K562 (cell line): ENCODE data around the gene TMEM108.

Source experiments
- CCNT2 ChIP-seq: IDR thresholded peaks from 2 replicates; pipeline ENCODE4 v1.6.1; 2011; ENCODE audit warnings: borderline replicate concordance, low read depth, mild to moderate bottlenecking, moderate library complexity, mixed read lengths, low read length; ENCODE audit not compliant: insufficient read length; ENCODE audit errors: extremely low read depth
- EZH2 ChIP-seq: IDR thresholded peaks from 2 replicates; pipeline ENCODE4 v1.6.1; 2012; ENCODE audit warnings: low read depth, mild to moderate bottlenecking, inconsistent platforms, low read length, borderline replicate concordance
- FOXO4 ChIP-seq: fragments of 450-650 bp; formaldehyde crosslinking; IDR thresholded peaks from 2 replicates; pipeline ENCODE4 v1.4.0; 2020; ENCODE audit warnings: mild to moderate bottlenecking, moderate library complexity
- POLR2AphosphoS5 ChIP-seq: IDR thresholded peaks from 2 replicates; pipeline ENCODE4 v1.6.1; 2011; ENCODE audit warnings: mild to moderate bottlenecking, low read depth, low read length, moderate library complexity; ENCODE audit not compliant: control insufficient read depth, insufficient read depth
- TF ChIP-seq, protein P1 (sequence below): sonication (generic); formaldehyde crosslinking; IDR thresholded peaks from 2 replicates; pipeline ENCODE4 v1.8.1; 2023; ENCODE audit warnings: mild to moderate bottlenecking, missing genetic modification reagents

DNA sequence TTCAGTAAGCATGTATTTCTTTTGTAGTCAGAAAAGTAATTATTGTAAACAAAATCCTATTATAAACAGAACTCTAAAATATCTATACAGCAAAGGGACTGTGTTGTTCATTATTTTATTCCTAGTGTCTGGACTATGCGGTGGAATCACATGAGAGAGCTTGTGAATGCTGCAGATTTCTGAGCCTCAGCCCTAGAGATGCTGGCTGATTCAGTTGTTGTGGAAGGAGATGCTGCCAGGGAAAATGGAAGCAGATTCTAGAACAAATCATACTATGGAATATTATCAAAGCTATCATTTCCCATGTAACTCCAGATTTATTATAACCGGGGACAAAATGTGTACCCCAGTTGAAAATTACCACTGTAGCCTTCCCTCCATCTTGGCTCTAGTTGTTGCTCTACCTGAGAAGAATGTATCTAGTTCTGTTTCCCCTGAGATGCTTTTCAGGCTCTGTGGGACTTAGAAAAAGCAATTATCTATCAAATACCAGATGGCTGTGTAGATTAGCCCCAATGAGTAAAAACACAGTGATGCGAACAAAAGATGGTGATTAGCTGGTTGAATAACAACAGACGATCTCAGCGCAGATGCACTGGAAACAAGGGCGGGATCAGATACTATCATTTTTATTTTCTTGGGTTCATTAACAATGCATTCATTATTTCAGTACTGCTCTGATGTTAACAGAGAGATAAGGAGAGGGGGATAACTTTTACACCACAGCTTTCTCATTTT lies 131.3 kb downstream of the TMEM108 start:
- no peak for TF ChIP-seq POLR2AphosphoS5
- no peak for TF ChIP-seq FOXO4
- TF ChIP-seq CCNT2, result no peak
- no peak for TF ChIP-seq EZH2
- TF ChIP-seq, protein P1, sequence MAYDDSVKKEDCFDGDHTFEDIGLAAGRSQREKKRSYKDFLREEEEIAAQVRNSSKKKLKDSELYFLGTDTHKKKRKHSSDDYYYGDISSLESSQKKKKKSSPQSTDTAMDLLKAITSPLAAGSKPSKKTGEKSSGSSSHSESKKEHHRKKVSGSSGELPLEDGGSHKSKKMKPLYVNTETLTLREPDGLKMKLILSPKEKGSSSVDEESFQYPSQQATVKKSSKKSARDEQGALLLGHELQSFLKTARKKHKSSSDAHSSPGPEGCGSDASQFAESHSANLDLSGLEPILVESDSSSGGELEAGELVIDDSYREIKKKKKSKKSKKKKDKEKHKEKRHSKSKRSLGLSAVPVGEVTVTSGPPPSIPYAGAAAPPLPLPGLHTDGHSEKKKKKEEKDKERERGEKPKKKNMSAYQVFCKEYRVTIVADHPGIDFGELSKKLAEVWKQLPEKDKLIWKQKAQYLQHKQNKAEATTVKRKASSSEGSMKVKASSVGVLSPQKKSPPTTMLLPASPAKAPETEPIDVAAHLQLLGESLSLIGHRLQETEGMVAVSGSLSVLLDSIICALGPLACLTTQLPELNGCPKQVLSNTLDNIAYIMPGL (CRISPR knock-in tag), result no peak
